GM12864 (cell line): ENCODE measurements around the gene MSTN.

ENCODE experiments used
- DNase-seq: peaks from one replicate; pipeline ENCODE4 v3.0.0-alpha.2; 2011; ENCODE audit warnings: low read depth
- H3K4me3 ChIP-seq: 2 replicates; pipeline ENCODE4 v1.5.1; 2011; ENCODE audit warnings: mild to moderate bottlenecking, low read depth, low read length, control low read depth
- CTCF ChIP-seq: IDR thresholded peaks from 2 replicates; pipeline ENCODE4 v1.5.1; 2011; ENCODE audit warnings: low read depth, mild to moderate bottlenecking, moderate library complexity, low read length, control low read depth, inconsistent platforms; ENCODE audit errors: missing control alignments

Gene MSTN

GRCh38 chr2:190062601-190063000 lies at the start of gene MSTN:
Gene MSTN (minus strand): TSS chr2:190062729. CDS start chr2:190062596, 133 bp downstream.
- no peak for TF ChIP-seq CTCF
- DNase-seq: no peak
- no peak within 1 kb of the TSS for H3K4me3 ChIP-seq

GRCh38 chr2:190111166-190111565 lies 48.6 kb upstream of the MSTN start:
- TF ChIP-seq CTCF: no peak
- H3K4me3 ChIP-seq: no peak overlapping the region
- DNase-seq: no peak

GRCh38 chr2:190110699-190111098 lies 48.2 kb upstream of the MSTN start:
- no peak overlapping the region for H3K4me3 ChIP-seq
- TF ChIP-seq CTCF: no peak
- DNase-seq: no peak

GRCh38 chr2:190110131-190110530 lies 47.6 kb upstream of the MSTN start:
- DNase-seq: no peak
- no peak for TF ChIP-seq CTCF
- no peak overlapping the region for H3K4me3 ChIP-seq

- no peak for DNase-seq
- no peak for TF ChIP-seq CTCF
- H3K4me3 ChIP-seq: no peak overlapping the region
Measured at GRCh38 chr2:190107409-190107808, 44.9 kb upstream of the MSTN start.

GRCh38 chr2:190106783-190107182 lies 44.3 kb upstream of the MSTN start:
- TF ChIP-seq CTCF: no peak
- H3K4me3 ChIP-seq: no peak overlapping the region
- DNase-seq: no peak

GRCh38 chr2:190105554-190105953 lies 43.0 kb upstream of the MSTN start:
- no peak for DNase-seq
- TF ChIP-seq CTCF: no peak
- H3K4me3 ChIP-seq: no peak overlapping the region
